ENCODE results near the gene WDR54.
"Not testable (repeated sequence)": the region's sequence is repeated elsewhere in the genome, so short reads cannot be mapped to it uniquely, and the experiment has no call there.

WDR54 gene

DNA sequence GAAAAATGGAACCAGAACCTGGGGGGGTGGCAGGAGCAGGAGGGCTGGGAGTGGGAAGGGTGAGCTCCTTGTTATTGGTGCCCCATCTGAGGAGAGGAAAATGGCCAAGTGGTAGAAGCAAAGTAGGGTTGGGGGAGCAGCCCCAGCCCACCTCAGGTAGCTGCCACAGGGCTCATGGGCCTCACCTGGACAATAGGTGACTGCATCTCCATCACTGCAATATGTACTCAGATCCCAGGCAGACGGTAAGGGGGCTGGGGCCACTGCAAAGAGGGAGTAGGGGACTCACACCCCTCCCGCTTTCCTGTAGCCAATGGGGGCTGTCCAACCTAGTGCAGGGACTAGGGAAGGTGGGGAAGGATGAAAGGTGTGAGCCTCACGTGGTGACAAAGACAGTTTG is 4.3 kb upstream of the WDR54 start:
- DNase-seq (ENCODE audit: low read depth, low spot score) = no peak
- Histone ChIP-seq H3K27me3 (ENCODE audit: insufficient read depth, insufficient read length) (peaks cover 19% of the 10 kb centered on the region), H3K36me3 (ENCODE audit: insufficient read depth, insufficient read length, low read length) (no peaks in the 10 kb centered on the region), H3K9me3 (ENCODE audit: insufficient read depth, low read length) (no peaks in the 10 kb centered on the region), H3K4me1 (ENCODE audit: insufficient read depth, insufficient read length) (peaks cover 14% of the 10 kb centered on the region), H3K4me3 (ENCODE audit: insufficient read length, low read depth) (no peak overlapping the region), H3K9ac (ENCODE audit: insufficient read length, low read depth) (no peak overlapping the region)
- TF ChIP-seq SUZ12 (IDR thresholded peaks at IDR 0.05; ENCODE audit: extremely low read depth, insufficient read depth, insufficient read length) = no peak
- no peak for TF ChIP-seq YY1 (IDR thresholded peaks at IDR 0.05; ENCODE audit: insufficient read depth, insufficient read length)
- TF ChIP-seq ZNF274 (IDR thresholded peaks at IDR 0.05; ENCODE audit: low read depth, low read length) = no peak

DNA sequence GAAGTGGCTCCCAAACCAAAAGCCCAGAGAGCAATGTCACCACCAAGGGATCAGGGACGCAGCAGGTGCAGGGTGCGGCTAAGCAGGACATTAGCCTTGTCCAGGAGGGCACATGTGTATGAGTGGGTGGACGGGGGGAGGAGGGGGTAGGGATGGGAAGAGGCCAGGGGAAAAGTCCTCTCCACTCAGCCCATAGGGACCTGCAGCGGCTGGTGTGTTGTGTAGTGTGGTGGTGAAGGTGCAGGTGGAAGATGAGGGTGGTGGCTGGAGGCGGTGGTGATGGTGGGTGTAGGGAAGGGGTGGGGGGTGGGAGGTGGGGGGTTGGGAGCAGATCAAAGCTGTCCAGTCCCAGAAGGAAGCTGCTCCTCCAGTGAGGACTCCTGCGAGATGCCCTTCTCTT is 3.8 kb upstream of the WDR54 start:
- Histone ChIP-seq H3K27me3 (ENCODE audit: insufficient read depth, insufficient read length) (peaks cover 19% of the 10 kb centered on the region), H3K4me1 (ENCODE audit: insufficient read depth, insufficient read length) (peaks cover 14% of the 10 kb centered on the region), H3K36me3 (ENCODE audit: insufficient read depth, insufficient read length, low read length) (no peaks in the 10 kb centered on the region), H3K4me3 (ENCODE audit: insufficient read length, low read depth) (no peak overlapping the region), H3K9me3 (ENCODE audit: insufficient read depth, low read length) (no peaks in the 10 kb centered on the region), H3K9ac (ENCODE audit: insufficient read length, low read depth) (no peak overlapping the region)
- TF ChIP-seq ZNF274 (IDR thresholded peaks at IDR 0.05; ENCODE audit: low read depth, low read length) (no peak), YY1 (IDR thresholded peaks at IDR 0.05; ENCODE audit: insufficient read depth, insufficient read length) (no peak), SUZ12 (IDR thresholded peaks at IDR 0.05; ENCODE audit: extremely low read depth, insufficient read depth, insufficient read length) (no peak)
- no peak for DNase-seq (ENCODE audit: low read depth, low spot score)

DNA sequence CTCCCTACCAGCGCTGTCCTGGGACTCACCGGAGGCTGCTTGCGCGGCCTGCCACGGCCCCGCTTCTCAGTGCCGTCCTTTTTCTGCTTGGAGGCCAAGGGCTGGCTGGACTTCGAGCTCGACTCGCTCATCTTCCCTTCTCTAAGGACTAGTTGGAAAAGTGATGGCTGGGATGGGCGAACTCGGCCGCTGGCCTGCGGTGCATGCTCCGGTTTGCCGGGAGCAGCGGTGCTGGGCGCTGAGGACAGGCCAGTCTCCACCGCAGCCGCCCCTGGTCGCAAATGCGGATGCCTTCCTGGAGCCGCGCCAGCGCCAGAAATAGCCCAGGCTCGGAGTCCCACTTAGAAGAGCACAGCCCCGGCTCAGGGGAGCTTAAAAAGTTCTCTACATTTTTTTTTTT is 3.2 kb upstream of the WDR54 start:
- Histone ChIP-seq H3K9ac (ENCODE audit: insufficient read length, low read depth) (no peak overlapping the region), H3K4me1 (ENCODE audit: insufficient read depth, insufficient read length) (peaks cover 14% of the 10 kb centered on the region), H3K36me3 (ENCODE audit: insufficient read depth, insufficient read length, low read length) (no peaks in the 10 kb centered on the region), H3K9me3 (ENCODE audit: insufficient read depth, low read length) (no peaks in the 10 kb centered on the region), H3K27me3 (ENCODE audit: insufficient read depth, insufficient read length) (peaks cover 19% of the 10 kb centered on the region), H3K4me3 (ENCODE audit: insufficient read length, low read depth) (no peak overlapping the region)
- TF ChIP-seq ZNF274 (IDR thresholded peaks at IDR 0.05; ENCODE audit: low read depth, low read length) (no peak), YY1 (IDR thresholded peaks at IDR 0.05; ENCODE audit: insufficient read depth, insufficient read length) (no peak), SUZ12 (IDR thresholded peaks at IDR 0.05; ENCODE audit: extremely low read depth, insufficient read depth, insufficient read length) (no peak)
- no peak for DNase-seq (ENCODE audit: low read depth, low spot score)

DNA sequence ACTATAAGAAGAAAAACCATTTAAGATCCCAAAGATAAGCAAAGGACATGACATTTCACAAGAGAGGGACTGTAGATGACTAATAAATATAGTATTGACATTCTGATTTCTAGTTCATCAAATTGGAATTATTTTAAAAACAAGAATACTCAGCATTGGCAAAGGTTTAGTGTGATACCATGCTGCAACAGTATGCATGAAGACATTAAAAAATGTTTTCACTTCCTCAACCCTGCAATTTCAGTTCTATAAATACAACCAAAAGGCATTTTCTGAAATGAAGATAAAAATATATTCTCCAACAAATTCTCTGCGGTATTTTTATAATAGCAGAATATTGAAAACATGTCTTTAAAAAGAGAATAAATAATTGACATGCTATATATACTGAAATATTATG is 2.2 kb upstream of the WDR54 start:
- H3K36me3 ChIP-seq (ENCODE audit: insufficient read depth, insufficient read length, low read length) = no peaks in the 10 kb centered on the region
- peaks cover 14% of the 10 kb centered on the region for H3K4me1 ChIP-seq (ENCODE audit: insufficient read depth, insufficient read length)
- no peaks in the 10 kb centered on the region for H3K9me3 ChIP-seq (ENCODE audit: insufficient read depth, low read length)
- H3K27me3 ChIP-seq (ENCODE audit: insufficient read depth, insufficient read length) = peaks cover 19% of the 10 kb centered on the region
- no peak for DNase-seq (ENCODE audit: low read depth, low spot score)
- TF ChIP-seq SUZ12 (IDR thresholded peaks at IDR 0.05; ENCODE audit: extremely low read depth, insufficient read depth, insufficient read length) (no peak), YY1 (IDR thresholded peaks at IDR 0.05; ENCODE audit: insufficient read depth, insufficient read length) (no peak)
- H3K9ac ChIP-seq (ENCODE audit: insufficient read length, low read depth) = no peak overlapping the region
- H3K4me3 ChIP-seq (ENCODE audit: insufficient read length, low read depth) = no peak overlapping the region

DNA sequence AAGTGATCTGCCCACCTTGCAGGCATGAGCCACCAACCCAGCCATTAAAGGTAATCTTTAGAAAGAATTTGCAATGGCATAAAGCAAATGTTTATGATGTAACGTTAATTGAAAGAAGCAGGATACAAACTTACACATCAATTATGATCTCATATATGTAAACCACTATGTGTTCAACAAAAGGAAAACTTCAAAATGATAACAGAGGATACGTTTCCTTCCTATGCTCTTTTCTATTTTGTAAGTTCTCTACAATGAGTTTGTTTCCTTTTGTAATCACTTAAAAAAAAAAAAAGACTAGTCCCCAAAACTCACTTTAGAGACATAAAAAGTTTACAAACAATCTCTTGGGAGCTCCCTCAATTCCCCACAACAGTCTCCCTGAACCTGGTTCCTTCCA is 1.5 kb upstream of the WDR54 start:
- no peak for DNase-seq (ENCODE audit: low read depth, low spot score)
- Histone ChIP-seq H3K4me1 (ENCODE audit: insufficient read depth, insufficient read length) (peaks cover 12% of the 10 kb centered on the region), H3K9ac (ENCODE audit: insufficient read length, low read depth) (no peak overlapping the region), H3K9me3 (ENCODE audit: insufficient read depth, low read length) (no peaks in the 10 kb centered on the region), H3K27me3 (ENCODE audit: insufficient read depth, insufficient read length) (peaks cover 19% of the 10 kb centered on the region), H3K4me3 (ENCODE audit: insufficient read length, low read depth) (no peak overlapping the region), H3K36me3 (ENCODE audit: insufficient read depth, insufficient read length, low read length) (peaks cover 6% of the 10 kb centered on the region)
- TF ChIP-seq SUZ12 (IDR thresholded peaks at IDR 0.05; ENCODE audit: extremely low read depth, insufficient read depth, insufficient read length) (no peak), ZNF274 (IDR thresholded peaks at IDR 0.05; ENCODE audit: low read depth, low read length) (no peak), YY1 (IDR thresholded peaks at IDR 0.05; ENCODE audit: insufficient read depth, insufficient read length) (no peak)

DNA sequence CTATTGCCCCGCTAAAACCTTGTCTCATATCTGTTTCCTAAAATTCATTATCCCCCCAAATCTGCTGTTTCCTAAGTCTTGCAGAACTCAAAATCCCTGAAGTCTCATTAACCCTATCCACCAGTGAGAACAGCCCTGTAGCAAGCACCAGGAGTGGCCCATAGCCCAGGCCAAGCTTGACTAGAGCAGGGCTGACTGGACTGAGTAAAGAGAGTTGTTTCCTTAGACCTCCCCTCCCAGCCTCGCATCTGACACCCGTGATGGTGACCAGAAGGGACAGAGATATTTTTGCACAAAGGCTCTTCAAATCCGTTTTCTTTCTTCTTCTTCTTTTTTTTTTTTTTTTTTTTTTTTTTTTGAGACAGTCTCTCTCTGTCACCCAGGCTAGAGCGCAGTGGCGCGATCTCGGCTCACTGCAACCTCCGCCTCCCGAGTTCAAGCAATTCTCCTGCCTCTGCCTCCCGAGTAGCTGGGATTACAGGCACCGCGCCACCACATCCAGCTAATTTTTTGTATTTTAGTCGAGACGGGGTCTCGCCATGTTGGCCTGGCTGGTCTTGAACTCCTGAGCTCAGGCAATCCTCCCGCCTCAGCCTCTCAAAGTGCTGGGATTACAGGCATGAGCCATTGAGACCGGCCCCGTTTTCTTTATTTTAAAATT is 957 bp upstream of the WDR54 start:
- not testable (repeated sequence) for H3K9me3 ChIP-seq (ENCODE audit: insufficient read depth, low read length); DNase-seq (ENCODE audit: low read depth, low spot score); H3K4me3 ChIP-seq (ENCODE audit: insufficient read length, low read depth); H3K9ac ChIP-seq (ENCODE audit: insufficient read length, low read depth); H3K4me1 ChIP-seq (ENCODE audit: insufficient read depth, insufficient read length)
- Histone ChIP-seq H3K27me3 (ENCODE audit: insufficient read depth, insufficient read length) (peaks cover 19% of the 10 kb centered on the region), H3K36me3 (ENCODE audit: insufficient read depth, insufficient read length, low read length) (peaks cover 11% of the 10 kb centered on the region)

DNA sequence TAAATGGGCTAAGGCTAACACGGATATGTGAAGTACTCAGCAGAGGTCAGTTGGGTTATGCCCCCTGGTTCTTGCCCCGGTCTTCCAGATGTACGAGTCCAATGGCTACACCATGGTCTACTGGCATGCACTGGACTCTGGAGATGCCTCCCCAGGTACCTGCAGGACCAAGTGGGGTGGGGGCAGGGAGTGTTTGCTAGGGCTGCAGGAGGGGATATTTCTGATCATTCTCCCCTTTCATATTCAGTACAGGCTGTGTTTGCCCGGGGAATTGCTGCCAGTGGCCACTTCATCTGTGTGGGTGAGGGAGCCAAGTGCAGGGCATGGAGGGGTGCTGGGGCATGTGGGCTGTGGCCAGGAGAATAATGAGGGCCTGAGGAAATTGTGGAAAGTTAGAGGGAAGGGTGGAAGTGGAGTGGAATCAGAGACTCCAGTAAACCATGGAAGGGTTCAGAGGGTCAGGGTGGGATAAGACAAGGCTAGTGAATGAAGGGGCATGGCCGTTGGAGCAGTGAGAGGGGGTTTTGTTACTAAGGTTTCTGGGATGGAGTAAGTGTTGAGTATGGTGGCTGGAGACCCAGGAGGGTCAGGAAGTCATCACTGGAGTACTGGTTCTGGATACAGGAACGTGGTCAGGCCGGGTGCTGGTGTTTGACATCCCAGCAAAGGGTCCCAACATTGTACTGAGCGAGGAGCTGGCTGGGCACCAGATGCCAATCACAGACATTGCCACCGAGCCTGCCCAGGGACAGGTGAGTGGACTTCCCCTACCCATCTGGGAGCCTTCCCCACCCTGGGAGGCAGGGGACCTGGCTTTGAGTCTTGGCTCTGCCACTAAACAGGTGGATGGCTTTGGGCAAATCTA is 1.9 kb downstream of the WDR54 start:
- no peak for TF ChIP-seq YY1 (IDR thresholded peaks at IDR 0.05; ENCODE audit: insufficient read depth, insufficient read length)
- TF ChIP-seq SUZ12 (IDR thresholded peaks at IDR 0.05; ENCODE audit: extremely low read depth, insufficient read depth, insufficient read length) = no peak
- TF ChIP-seq ZNF274 (IDR thresholded peaks at IDR 0.05; ENCODE audit: low read depth, low read length) = no peak
- H3K36me3 ChIP-seq (ENCODE audit: insufficient read depth, insufficient read length, low read length) = peaks cover 39% of the 10 kb centered on the region
- H3K27me3 ChIP-seq (ENCODE audit: insufficient read depth, insufficient read length) = peaks cover 19% of the 10 kb centered on the region
- H3K4me3 ChIP-seq (ENCODE audit: insufficient read length, low read depth) = no peak overlapping the region
- no peaks in the 10 kb centered on the region for H3K9me3 ChIP-seq (ENCODE audit: insufficient read depth, low read length)
- DNase-seq (ENCODE audit: low read depth, low spot score) = no peak
- no peak overlapping the region for H3K9ac ChIP-seq (ENCODE audit: insufficient read length, low read depth)
- peaks cover 2% of the 10 kb centered on the region for H3K4me1 ChIP-seq (ENCODE audit: insufficient read depth, insufficient read length)

All from NT2/D1 (cell line).